IMR-90 (cell line): ENCODE data around the gene LRRC26. TPM values are rescaled to one million over a fixed set of nuclear protein-coding genes. Genes with fewer than 3 reads are reported as not detected.

Source experiments
- ATAC-seq: fragments of 200-7000 bp; cut with Tn5 transposase; 2 replicates; pipeline ENCODE4 v1.9.1; 2020; ENCODE audit warnings: low read depth, mild to moderate bottlenecking, moderate library complexity
- BruUV-seq: library from RNA; stranded (reverse); fragments of 400-500 nt; replicated peaks from 2 replicates; lab custom pipeline; 2021; lab: Mats Ljungman, UMichigan
- CTCF ChIA-PET: fragments of 300-600 bp; formaldehyde crosslinking; extraction: SDS; loops from one replicate; lab custom pipeline; 2021; ENCODE audit warnings: antibody characterized with exemption; lab: Yijun Ruan, JAX
- POLR2A ChIA-PET: fragments of 300-600 bp; sonication (Branson Sonifier 250); formaldehyde crosslinking; loops from one replicate; lab custom pipeline; 2022; ENCODE audit warnings: antibody characterized with exemption; ENCODE audit not compliant: unreplicated experiment; lab: Charles Lee
- DNase-seq: peaks from one replicate; pipeline ENCODE4 v3.0.0; 2013
- H2AFZ ChIP-seq: replicated peaks from 2 replicates; pipeline ENCODE3; 2013; ENCODE audit warnings: low read length, mild to moderate bottlenecking; ENCODE audit not compliant: poor library complexity
- H2AK5ac ChIP-seq: 2 replicates; pipeline ENCODE4 v1.6.1; 2013; ENCODE audit warnings: low read depth, low read length, inconsistent platforms
- H2AK9ac ChIP-seq: replicated peaks from 2 replicates; pipeline ENCODE3; 2013; ENCODE audit warnings: mild to moderate bottlenecking, low read depth, low read length, moderate library complexity; ENCODE audit not compliant: poor library complexity
- H2BK120ac ChIP-seq: 2 replicates; pipeline ENCODE4 v1.6.1; 2013; ENCODE audit warnings: low read depth, low read length, inconsistent platforms
- H2BK15ac ChIP-seq: 3 replicates; pipeline ENCODE4 v1.6.1; 2013; ENCODE audit warnings: low read depth, low read length, inconsistent platforms
- H2BK20ac ChIP-seq: 2 replicates; pipeline ENCODE4 v1.6.1; 2013; ENCODE audit warnings: low read depth, mild to moderate bottlenecking, inconsistent platforms, low read length, moderate library complexity
- H2BK5ac ChIP-seq: 2 replicates; pipeline ENCODE4 v1.6.1; 2013; ENCODE audit warnings: mild to moderate bottlenecking, low read depth, low read length, inconsistent platforms; ENCODE audit not compliant: poor library complexity, severe bottlenecking
- H3K14ac ChIP-seq: replicated peaks from 2 replicates; pipeline ENCODE4 v1.6.1; 2013; ENCODE audit warnings: low read depth, low read length, inconsistent platforms
- H3K18ac ChIP-seq: 2 replicates; pipeline ENCODE4 v1.6.1; 2013; ENCODE audit warnings: low read depth, low read length, control low read depth
- H3K23ac ChIP-seq: 2 replicates; pipeline ENCODE4 v1.6.1; 2013; ENCODE audit warnings: low read depth, low read length, inconsistent platforms
- H3K27ac ChIP-seq: 2 replicates; pipeline ENCODE4 v1.5.1; 2013; ENCODE audit warnings: mild to moderate bottlenecking, control low read depth, low read length; ENCODE audit not compliant: insufficient read depth
- H3K27me3 ChIP-seq: 2 replicates; pipeline ENCODE4 v1.6.1; 2013; ENCODE audit warnings: low read length; ENCODE audit not compliant: control insufficient read depth, insufficient read depth
- H3K36me3 ChIP-seq: 2 replicates; pipeline ENCODE4 v1.6.1; 2013; ENCODE audit warnings: low read length, mixed read lengths; ENCODE audit not compliant: control insufficient read depth, insufficient read depth
- H3K4ac ChIP-seq: 2 replicates; pipeline ENCODE4 v1.6.1; 2013; ENCODE audit warnings: low read depth, low read length, inconsistent platforms
- H3K4me1 ChIP-seq: 2 replicates; pipeline ENCODE4 v1.6.1; 2013; ENCODE audit warnings: low read length, mixed read lengths; ENCODE audit not compliant: control insufficient read depth, insufficient read depth
- H3K4me2 ChIP-seq: 2 replicates; pipeline ENCODE4 v1.6.1; 2013; ENCODE audit warnings: low read depth, mild to moderate bottlenecking, control low read depth, low read length, moderate library complexity
- H3K4me3 ChIP-seq: 2 replicates; pipeline ENCODE4 v1.5.1; 2013; ENCODE audit warnings: low read depth, mild to moderate bottlenecking, control low read depth, low read length, moderate library complexity; ENCODE audit not compliant: insufficient read depth
- H3K56ac ChIP-seq: 2 replicates; pipeline ENCODE4 v1.6.1; 2013; ENCODE audit warnings: low read length, inconsistent platforms; ENCODE audit not compliant: insufficient read depth; ENCODE audit errors: extremely low read depth
- H3K79me1 ChIP-seq, 2 experiments: 2 replicates each; pipeline ENCODE4 v1.6.1; 2013; ENCODE audit warnings: low read length in 2 of 2, inconsistent platforms in 1 of 2, low read depth in 1 of 2
- H3K9ac ChIP-seq: 2 replicates; pipeline ENCODE4 v1.6.1; 2013; ENCODE audit warnings: low read depth, low read length, control low read depth
- H3K9me1 ChIP-seq: 2 replicates; pipeline ENCODE4 v1.6.1; 2013; ENCODE audit warnings: low read length, inconsistent platforms; ENCODE audit not compliant: insufficient read depth
- H3K9me3 ChIP-seq: 2 replicates; pipeline ENCODE4 v1.6.1; 2013; ENCODE audit warnings: low read length; ENCODE audit not compliant: control insufficient read depth, insufficient read depth
- H4K20me1 ChIP-seq: 2 replicates; pipeline ENCODE4 v1.6.1; 2013; ENCODE audit warnings: low read length, inconsistent platforms; ENCODE audit not compliant: insufficient read depth
- H4K5ac ChIP-seq: 2 replicates; pipeline ENCODE4 v1.6.1; 2013; ENCODE audit warnings: mild to moderate bottlenecking, low read depth, low read length, control low read depth
- H4K8ac ChIP-seq, 2 experiments: 2 replicates each; pipeline ENCODE4 v1.6.1; 2013; ENCODE audit warnings: low read depth in 2 of 2, low read length in 2 of 2, control low read depth in 1 of 2, inconsistent platforms in 1 of 2
- H4K91ac ChIP-seq: 2 replicates; pipeline ENCODE4 v1.6.1; 2013; ENCODE audit warnings: low read depth, low read length, inconsistent platforms; ENCODE audit not compliant: insufficient read depth
- BHLHE40 ChIP-seq: fragments of 150-350 bp; IDR thresholded peaks from 2 replicates; pipeline ENCODE4 v1.6.1; 2016; ENCODE audit warnings: mild to moderate bottlenecking, low read depth, low read length
- RAD21 ChIP-seq: IDR thresholded peaks from 2 replicates; pipeline ENCODE4 v1.6.1; 2012; ENCODE audit warnings: low read length, improper control_type of control experiment
- RCOR1 ChIP-seq: IDR thresholded peaks from 2 replicates; pipeline ENCODE4 v1.6.1; 2012; ENCODE audit warnings: mild to moderate bottlenecking, low read length, improper control_type of control experiment; ENCODE audit not compliant: insufficient replicate concordance
- WGBS, 2 experiments: methylation state at CpG; one replicate each; pipeline versions ENCODE4 v1.1.5 to v1.1.7; 2013; ENCODE audit warnings: missing lambda C conversion rate in 2 of 2; ENCODE audit not compliant: insufficient read length in 1 of 2; ENCODE audit errors: extremely low coverage in 2 of 2; 5-methylcytosine and 5-hydroxymethylcytosine counted together
- dilution Hi-C: fragments of 300-500 bp; cut with HindIII; formaldehyde crosslinking; loops from one replicate; pipeline ENCODE4 v1.14.3; 2018; ENCODE audit warnings: low sequenced_read_pairs; ENCODE audit not compliant: unreplicated experiment
- in situ Hi-C: fragments of 300-500 bp; cut with MboI; formaldehyde crosslinking; loops from 3 replicates; pipeline ENCODE4 v1.14.3; 2019; ENCODE audit warnings: low sequenced_read_pairs, inconsistent platforms, mixed read lengths
- intact Hi-C: fragments of 100-400 bp; cut with micrococcal nuclease; formaldehyde crosslinking; loops from 2 replicates; pipeline ENCODE4 v1.10.0; 2022
- polyA plus RNA-seq, 3 experiments: library from polyadenylated mRNA; depleted of rRNA; stranded (reverse); fragments of >200 nt; gene quantifications; 2 replicates each; pipeline ENCODE4 v1.2.3, GENCODE V29; 2012; ENCODE audit warnings: low replicate concordance in 1 of 3
- total RNA-seq: library from RNA; depleted of rRNA; stranded (reverse); fragments of >200 nt; gene quantifications from 2 replicates; pipeline ENCODE4 v1.2.3, GENCODE V29; 2012

Gene LRRC26
- total and polyA plus RNA-seq, 2 of the 4 experiments (the other 2 are of a cell fraction): not detected

DNA sequence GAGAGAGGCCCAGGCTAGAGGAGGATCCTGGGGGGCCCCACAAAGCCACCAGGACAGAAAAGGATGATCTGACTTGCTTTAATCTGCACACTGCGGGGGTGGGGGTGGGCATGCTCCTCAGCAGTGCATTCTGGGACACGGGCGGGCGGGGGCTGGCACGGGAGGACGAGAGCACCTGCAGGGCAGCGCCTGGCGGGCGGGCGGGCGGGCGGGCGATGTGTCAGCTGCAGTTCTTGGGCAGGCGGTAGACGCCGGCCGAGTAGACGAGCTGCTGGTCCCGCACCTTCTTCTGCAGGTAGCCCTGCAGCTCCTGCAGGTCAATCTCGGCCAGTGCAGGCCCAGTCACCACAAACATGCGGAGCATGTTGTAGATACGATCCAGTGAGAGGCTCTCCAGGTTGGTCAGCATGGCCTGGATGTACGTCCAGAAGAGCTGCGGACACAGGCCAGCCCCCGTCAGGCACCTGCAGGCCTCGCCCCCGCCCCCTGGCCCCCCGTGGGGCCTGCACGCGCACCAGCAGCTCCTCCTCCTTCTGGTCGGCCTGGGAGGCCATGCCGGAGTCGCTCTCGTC lies 5.0 kb upstream of the LRRC26 start:
- Histone ChIP-seq H3K79me1 (no peaks in the 10 kb centered on the region), H3K27ac (no peak overlapping the region), H2BK5ac (no peak overlapping the region), H2AK9ac (peak overlapping the region; percentile 72), H2BK20ac (no peak overlapping the region), H2AK5ac (no peak overlapping the region), H3K9ac (no peak overlapping the region), H3K36me3 (peaks cover 20% of the 10 kb centered on the region), H3K14ac (no peak overlapping the region), H3K27me3 (peaks cover 25% of the 10 kb centered on the region; the same call in 1 of the 2 replicates), H3K56ac (no peak overlapping the region), H3K9me1 (0 out of 2 replicates have a peak, but pooled peaks cover 2% of the 10 kb centered on the region), H2BK15ac (no peak overlapping the region), H2BK120ac (no peak overlapping the region), H4K8ac (no peak overlapping the region), H3K4ac (no peak overlapping the region), H3K4me1 (no peaks in the 10 kb centered on the region; the same call in 1 of the 2 replicates), H3K9me3 (no peaks in the 10 kb centered on the region), H3K4me3 (no peak overlapping the region), H2AFZ (no peak overlapping the region), H4K20me1 (no peaks in the 10 kb centered on the region; the same call in 1 of the 2 replicates), H3K23ac (no peak overlapping the region), H4K91ac (no peak overlapping the region), H4K5ac (no peak overlapping the region), H3K18ac (no peak overlapping the region), H3K4me2 (no peak overlapping the region)
- intact Hi-C loops: no loop called here
- TF ChIP-seq BHLHE40: no peak
- TF ChIP-seq RCOR1: no peak
- TF ChIP-seq RAD21: no peak
- ChIA-PET POLR2A (no interaction called here), CTCF (no interaction called here)
- BruUV-seq: no TSS peak
- WGBS, 2 experiments: 69% methylated on average over 18 of the region's 34 CpGs; no CpG with 5 or more reads in 1 of the 2 experiments
- DNase-seq: no peak
- in situ Hi-C loops: no loop called here
- ATAC-seq: no peak
- dilution Hi-C loops: no loop called here
